GM21390 (cell line): Measurements from ENCODE around the gene TAF1C.

Experiments used
- ATAC-seq: cut with Tn5 transposase; IDR thresholded peaks from one replicate; pipeline ENCODE4 v1.9.1; 2021; ENCODE audit not compliant: unreplicated experiment

The TAF1C gene

GRCh38 chr16:84184775-84185174, 2.1 kb downstream of the TAF1C start:
- no peak for ATAC-seq

- no peak for ATAC-seq
These were observed 2.8 kb downstream of the TAF1C start for GRCh38 chr16:84183911-84184591.

GRCh38 chr16:84183572-84183875, 3.3 kb downstream of the TAF1C start:
- no peak for ATAC-seq

GRCh38 chr16:84182680-84183571, 3.9 kb downstream of the TAF1C start:
- ATAC-seq = no peak

GRCh38 chr16:84182104-84182503, 4.8 kb downstream of the TAF1C start:
- ATAC-seq = no peak

DNA sequence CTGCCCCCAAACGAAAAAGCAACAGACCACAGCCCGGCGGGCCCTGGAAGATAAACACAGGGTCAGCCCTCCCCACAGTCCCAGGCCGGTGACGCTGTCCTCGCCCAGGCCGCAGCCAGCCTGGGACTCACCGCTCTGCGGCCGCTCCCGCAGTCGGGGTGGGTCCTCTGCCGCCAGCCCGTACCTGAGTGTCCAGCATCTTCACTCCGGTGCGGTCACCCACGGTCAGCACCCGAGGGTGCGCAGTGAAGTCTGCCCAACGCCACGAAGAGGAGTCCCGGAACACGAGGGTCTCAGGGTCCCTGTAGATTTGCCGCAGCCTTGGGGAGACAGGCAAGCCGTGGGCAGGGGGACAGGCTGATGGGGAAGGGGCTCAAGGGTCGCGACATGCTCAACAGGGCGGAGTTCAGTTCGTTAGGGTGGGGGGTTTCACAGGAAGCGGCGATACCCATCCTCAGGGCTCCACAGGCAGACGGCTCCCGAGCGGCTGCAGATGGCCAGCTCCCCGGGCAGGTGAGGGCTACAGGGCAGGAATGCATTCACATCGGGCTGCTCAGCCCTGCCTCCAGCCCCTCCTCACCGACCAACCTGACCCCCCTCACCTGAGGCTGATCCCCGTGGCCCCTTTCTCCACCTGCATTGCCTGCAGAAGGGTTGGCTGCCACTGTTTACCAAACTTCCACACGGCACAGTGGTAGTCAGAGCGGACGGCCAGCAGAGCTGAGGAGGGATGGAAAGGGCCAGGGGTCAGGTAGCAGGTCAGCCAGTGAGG, 5.5 kb downstream of the TAF1C start:
- no peak for ATAC-seq

DNA sequence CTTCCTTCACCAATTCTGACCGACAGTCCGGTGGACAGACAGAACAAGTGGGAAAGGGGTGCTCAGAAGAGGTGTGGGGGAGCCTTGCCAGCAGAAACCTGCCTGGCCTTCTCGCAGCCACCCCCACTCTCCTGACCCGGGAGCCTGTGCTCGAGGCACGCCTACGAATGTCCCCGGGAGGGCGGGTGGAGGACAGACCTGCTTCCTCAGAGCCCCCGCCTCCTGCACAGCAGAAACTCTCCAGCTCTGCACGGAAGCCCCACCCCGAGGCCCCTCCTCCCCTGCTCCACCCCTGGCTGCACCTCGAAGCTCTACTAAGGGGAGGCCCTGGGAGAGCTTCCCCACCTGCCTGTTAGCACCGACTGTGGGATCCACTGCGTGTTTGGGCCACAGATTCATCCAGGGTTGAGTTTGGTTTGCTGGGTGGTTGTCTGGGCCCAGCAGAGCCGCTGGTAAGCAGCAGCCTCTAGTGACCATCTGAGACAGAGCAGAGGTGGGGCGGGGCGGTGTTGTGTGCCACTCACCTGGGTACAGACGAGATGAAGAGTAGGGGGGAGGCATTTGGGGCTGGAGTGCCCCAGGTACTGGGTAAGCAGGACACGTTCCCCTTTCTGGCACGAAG, 6.2 kb downstream of the TAF1C start:
- no peak for ATAC-seq

- ATAC-seq = no peak
These were observed 7.1 kb downstream of the TAF1C start for GRCh38 chr16:84179612-84180320.

GRCh38 chr16:84178892-84179611, 7.8 kb downstream of the TAF1C start:
- no peak for ATAC-seq

DNA sequence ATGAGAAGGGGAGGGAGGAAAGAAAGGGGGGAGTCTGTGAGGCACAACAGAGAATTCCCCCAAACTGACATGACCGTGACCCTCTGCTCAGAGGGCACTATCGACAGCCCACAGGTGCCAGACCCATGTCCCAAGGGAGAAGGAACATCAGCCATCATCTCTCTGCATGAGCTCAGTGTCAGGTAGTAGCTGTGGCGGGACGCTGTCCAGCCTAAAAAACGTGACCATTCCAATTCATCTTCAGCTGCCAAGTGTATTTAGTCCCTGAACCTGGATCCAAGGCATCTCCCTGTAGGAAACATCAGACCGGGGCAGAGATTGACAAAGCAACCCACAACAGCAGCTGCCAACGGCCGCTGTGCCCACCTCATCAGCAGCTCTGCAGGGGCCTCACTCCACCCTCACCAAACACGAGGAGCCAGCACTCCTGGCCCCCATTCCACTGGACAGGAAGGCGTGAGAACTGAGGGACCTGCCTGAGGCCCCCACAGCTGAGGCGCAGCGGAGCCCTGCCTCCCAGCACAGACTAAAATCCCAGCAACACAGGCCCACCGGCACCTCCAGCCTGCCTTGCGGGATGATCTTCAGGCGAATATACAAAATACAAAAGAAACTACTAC, 8.6 kb downstream of the TAF1C start:
- ATAC-seq = no peak

- ATAC-seq = no peak
These were observed 9.2 kb downstream of the TAF1C start for GRCh38 chr16:84177741-84178073.

GRCh38 chr16:84176192-84177053, 10.4 kb downstream of the TAF1C start:
- no peak for ATAC-seq

GRCh38 chr16:84175350-84176081, 11.3 kb downstream of the TAF1C start:
- peak; percentile 80 for ATAC-seq

DNA sequence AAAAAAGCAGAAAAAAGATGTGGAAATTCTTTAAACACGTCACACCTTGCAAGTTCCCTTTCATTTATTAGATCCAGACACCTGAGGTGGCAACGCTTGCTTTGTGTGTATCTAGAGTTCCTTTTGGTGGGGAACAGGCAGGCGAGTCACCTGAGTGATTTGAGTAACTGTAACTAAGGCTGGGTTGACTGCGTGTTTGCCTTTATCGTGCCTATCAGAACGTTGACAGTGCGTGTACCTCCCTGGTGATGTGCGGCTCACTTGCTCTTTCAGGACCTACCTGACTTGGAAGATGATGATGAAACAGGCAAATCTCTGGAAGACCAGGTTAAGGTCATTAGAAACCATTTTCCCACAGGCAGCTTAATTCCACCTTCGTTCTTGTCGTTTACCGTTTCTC, 12.5 kb downstream of the TAF1C start:
- no peak for ATAC-seq

GRCh38 chr16:84169765-84170310, 17.0 kb downstream of the TAF1C start:
- ATAC-seq = no peak

GRCh38 chr16:84166796-84167695, 19.8 kb downstream of the TAF1C start:
- no peak for ATAC-seq

DNA sequence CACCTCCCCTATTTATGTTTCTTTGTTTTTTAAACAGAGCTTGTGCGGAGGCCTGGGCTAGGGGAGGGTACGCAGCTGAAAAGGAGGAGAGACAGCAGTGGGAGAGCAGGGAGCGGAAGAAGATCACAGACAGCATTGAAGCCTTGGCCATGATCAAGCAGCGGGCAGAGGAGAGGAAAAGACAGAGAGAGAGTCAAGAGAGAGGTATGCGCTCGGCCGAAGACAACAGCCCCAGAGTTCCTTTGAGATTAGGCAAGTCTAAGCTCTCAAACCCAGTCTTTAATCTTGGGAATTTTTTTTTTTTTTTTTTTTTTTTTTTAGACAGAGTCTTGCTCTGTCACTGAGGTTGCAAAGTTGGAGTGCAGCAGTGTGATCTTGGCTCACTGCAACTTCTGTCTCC, 21.1 kb downstream of the TAF1C start:
- ATAC-seq = no peak
